Measurements from ENCODE around the gene XRCC6.

- TF ChIP-seq, protein P1, sequence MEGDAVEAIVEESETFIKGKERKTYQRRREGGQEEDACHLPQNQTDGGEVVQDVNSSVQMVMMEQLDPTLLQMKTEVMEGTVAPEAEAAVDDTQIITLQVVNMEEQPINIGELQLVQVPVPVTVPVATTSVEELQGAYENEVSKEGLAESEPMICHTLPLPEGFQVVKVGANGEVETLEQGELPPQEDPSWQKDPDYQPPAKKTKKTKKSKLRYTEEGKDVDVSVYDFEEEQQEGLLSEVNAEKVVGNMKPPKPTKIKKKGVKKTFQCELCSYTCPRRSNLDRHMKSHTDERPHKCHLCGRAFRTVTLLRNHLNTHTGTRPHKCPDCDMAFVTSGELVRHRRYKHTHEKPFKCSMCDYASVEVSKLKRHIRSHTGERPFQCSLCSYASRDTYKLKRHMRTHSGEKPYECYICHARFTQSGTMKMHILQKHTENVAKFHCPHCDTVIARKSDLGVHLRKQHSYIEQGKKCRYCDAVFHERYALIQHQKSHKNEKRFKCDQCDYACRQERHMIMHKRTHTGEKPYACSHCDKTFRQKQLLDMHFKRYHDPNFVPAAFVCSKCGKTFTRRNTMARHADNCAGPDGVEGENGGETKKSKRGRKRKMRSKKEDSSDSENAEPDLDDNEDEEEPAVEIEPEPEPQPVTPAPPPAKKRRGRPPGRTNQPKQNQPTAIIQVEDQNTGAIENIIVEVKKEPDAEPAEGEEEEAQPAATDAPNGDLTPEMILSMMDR (conservative IDR thresholded peaks at IDR 0.05; ENCODE audit: low read depth, low read length): no peak
- no peak for TF ChIP-seq RAD21 (IDR thresholded peaks at IDR 0.05; ENCODE audit: low read length)
- TF ChIP-seq POLR2A (IDR thresholded peaks at IDR 0.05; ENCODE audit: low read depth, low read length): no peak
- TF ChIP-seq USF2 (IDR thresholded peaks at IDR 0.05; ENCODE audit: low read depth, low read length): no peak
Measured at GRCh38 chr22:41603873-41604332, 17.2 kb upstream of the XRCC6 start.
